ENCODE measurements around the gene TLE4.
"Not testable (repeated sequence)": the region's sequence is repeated elsewhere in the genome, so short reads cannot be mapped to it uniquely, and the experiment has no call there.

TLE4 gene

DNA sequence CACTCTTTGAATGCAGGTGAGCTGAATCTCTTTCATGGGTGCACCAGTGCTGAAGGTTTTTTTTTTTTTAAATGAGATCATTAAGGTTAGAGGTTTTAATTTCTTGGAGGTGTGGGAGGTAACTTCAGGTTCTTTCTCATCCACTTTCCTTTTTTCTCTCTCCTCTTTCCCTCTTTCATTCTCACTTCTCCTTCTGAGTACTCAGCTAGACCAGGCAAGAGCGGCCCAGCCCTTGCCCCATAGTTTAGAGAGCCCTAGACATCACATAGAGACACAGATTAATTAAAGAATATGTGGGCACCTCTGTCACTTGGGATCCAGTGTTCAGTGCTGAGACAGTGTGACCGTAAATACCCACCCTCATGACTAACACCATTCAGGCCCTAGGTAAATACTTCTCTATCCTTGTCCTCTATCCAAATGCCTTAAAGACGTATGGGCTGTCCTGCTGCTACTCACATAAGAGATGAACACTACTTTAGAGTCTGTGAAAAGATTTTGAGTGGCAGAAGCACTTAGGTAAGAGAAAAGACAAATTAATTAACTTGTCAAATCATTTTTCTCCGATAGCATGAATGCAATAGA, 174.1 kb downstream of the TLE4 start:
- Histone ChIP-seq H2BK120ac (ENCODE audit: low read depth, low read length) (no peak overlapping the region), H2AK5ac (ENCODE audit: low read depth, low read length) (no peak overlapping the region), H3K4me2 (ENCODE audit: insufficient read depth, low read length, poor library complexity, severe bottlenecking) (no peak overlapping the region), H3K9ac (ENCODE audit: low read depth, low read length, poor library complexity) (no peak overlapping the region), H3K18ac (ENCODE audit: low read length) (no peak overlapping the region), H2BK5ac (ENCODE audit: low read length) (no peak overlapping the region), H4K8ac (ENCODE audit: low read depth, low read length) (no peak overlapping the region), H3K27me3 (ENCODE audit: control insufficient read depth in 3 of 3, insufficient read depth in 3 of 3, low read depth in 1 of 3, low read length in 3 of 3) (no peaks in the 10 kb centered on the region), H3K9me3 (replicated peaks in 1 of 2; ENCODE audit: control insufficient read depth in 2 of 2, insufficient read depth in 1 of 2, low read depth in 1 of 2, low read length in 2 of 2) (no peaks in the 10 kb centered on the region), H3K23ac (ENCODE audit: low read depth, low read length, poor library complexity) (no peak overlapping the region), H4K91ac (ENCODE audit: low read depth, low read length, poor library complexity) (no peak overlapping the region), H3K4me1 (ENCODE audit: control insufficient read depth in 2 of 2, insufficient read depth in 1 of 2, low read depth in 1 of 2, low read length in 2 of 2) (no peaks in the 10 kb centered on the region), H3K4ac (ENCODE audit: low read length) (no peak overlapping the region), H3K27ac (replicated peaks; ENCODE audit: low read length) (no peak overlapping the region), H2BK12ac (ENCODE audit: low read length) (no peak overlapping the region), H3K14ac (ENCODE audit: low read length) (no peak overlapping the region), H3K36me3 (replicated peaks in 1 of 2; ENCODE audit: control insufficient read depth in 2 of 2, insufficient read depth in 2 of 2, low read length in 2 of 2) (no peaks in the 10 kb centered on the region), H3K79me1 (ENCODE audit: low read depth, low read length) (no peaks in the 10 kb centered on the region), H2BK15ac (ENCODE audit: low read length) (no peak overlapping the region), H3K4me3 (ENCODE audit: low read length in 2 of 2) (no peak overlapping the region), H2AFZ (ENCODE audit: low read length) (no peak overlapping the region)
- no peak for DNase-seq (ENCODE audit: low spot score)
- WGBS, 2 donors (ENCODE audit: extremely low coverage in 2 of 2, insufficient read length in 2 of 2, insufficient replicate concordance in 1 of 2): no CpG with 5 or more reads among the region's 4 CpGs

- not testable (repeated sequence) for H3K4ac ChIP-seq (ENCODE audit: low read length); H2AFZ ChIP-seq (ENCODE audit: low read length); H3K9ac ChIP-seq (ENCODE audit: low read depth, low read length, poor library complexity); H3K36me3 ChIP-seq (replicated peaks in 1 of 2; ENCODE audit: control insufficient read depth in 2 of 2, insufficient read depth in 2 of 2, low read length in 2 of 2); H3K27ac ChIP-seq (replicated peaks; ENCODE audit: low read length); H3K9me3 ChIP-seq (replicated peaks in 1 of 2; ENCODE audit: control insufficient read depth in 2 of 2, insufficient read depth in 1 of 2, low read depth in 1 of 2, low read length in 2 of 2); H3K79me1 ChIP-seq (ENCODE audit: low read depth, low read length); H3K14ac ChIP-seq (ENCODE audit: low read length); H2BK5ac ChIP-seq (ENCODE audit: low read length); H4K91ac ChIP-seq (ENCODE audit: low read depth, low read length, poor library complexity); H3K18ac ChIP-seq (ENCODE audit: low read length); DNase-seq (ENCODE audit: low spot score); H3K4me2 ChIP-seq (ENCODE audit: insufficient read depth, low read length, poor library complexity, severe bottlenecking); H3K23ac ChIP-seq (ENCODE audit: low read depth, low read length, poor library complexity); H2BK15ac ChIP-seq (ENCODE audit: low read length); H3K27me3 ChIP-seq (ENCODE audit: control insufficient read depth in 3 of 3, insufficient read depth in 3 of 3, low read depth in 1 of 3, low read length in 3 of 3); H2BK12ac ChIP-seq (ENCODE audit: low read length); H3K4me1 ChIP-seq (ENCODE audit: control insufficient read depth in 2 of 2, insufficient read depth in 1 of 2, low read depth in 1 of 2, low read length in 2 of 2); H2AK5ac ChIP-seq (ENCODE audit: low read depth, low read length); H4K8ac ChIP-seq (ENCODE audit: low read depth, low read length); H2BK120ac ChIP-seq (ENCODE audit: low read depth, low read length); H3K4me3 ChIP-seq (ENCODE audit: low read length in 2 of 2)
- whole genome bisulfite sequencing, 2 donors (ENCODE audit: extremely low coverage in 2 of 2, insufficient read length in 2 of 2, insufficient replicate concordance in 1 of 2): no CpG with 5 or more reads among the region's 1 CpG
Measured at GRCh38 chr9:79751895-79752466, 180.2 kb downstream of the TLE4 start.

DNA sequence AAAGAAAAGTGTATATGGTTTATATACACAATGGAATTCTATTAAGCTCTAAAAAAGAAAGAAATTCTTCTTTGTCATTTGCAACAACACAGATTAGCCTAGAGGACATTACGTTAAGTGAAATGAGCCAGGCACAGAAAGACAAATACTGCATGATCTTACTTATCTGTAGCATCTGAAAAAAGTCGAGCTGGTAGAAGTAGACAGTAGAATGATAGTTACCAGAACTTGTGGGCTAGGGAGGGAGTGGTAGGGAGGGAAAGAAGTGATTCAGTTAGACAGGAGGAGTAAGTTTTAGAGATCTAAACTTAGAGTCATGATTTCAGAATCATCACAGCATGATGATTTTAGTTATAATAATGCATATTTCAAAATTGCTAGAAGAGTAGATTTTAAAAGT, 184.6 kb downstream of the TLE4 start:
- no peak overlapping the region for H2AK5ac ChIP-seq (ENCODE audit: low read depth, low read length)
- no peak overlapping the region for H4K91ac ChIP-seq (ENCODE audit: low read depth, low read length, poor library complexity)
- H3K23ac ChIP-seq (ENCODE audit: low read depth, low read length, poor library complexity): no peak overlapping the region
- H3K14ac ChIP-seq (ENCODE audit: low read length): no peak overlapping the region
- no peaks in the 10 kb centered on the region for H3K27me3 ChIP-seq (ENCODE audit: control insufficient read depth in 3 of 3, insufficient read depth in 3 of 3, low read depth in 1 of 3, low read length in 3 of 3)
- no peak overlapping the region for H3K9ac ChIP-seq (ENCODE audit: low read depth, low read length, poor library complexity)
- no peaks in the 10 kb centered on the region for H3K79me1 ChIP-seq (ENCODE audit: low read depth, low read length)
- H3K18ac ChIP-seq (ENCODE audit: low read length): no peak overlapping the region
- H2BK15ac ChIP-seq (ENCODE audit: low read length): no peak overlapping the region
- H4K8ac ChIP-seq (ENCODE audit: low read depth, low read length): no peak overlapping the region
- H3K4ac ChIP-seq (ENCODE audit: low read length): no peak overlapping the region
- H3K4me3 ChIP-seq (ENCODE audit: low read length in 2 of 2): no peak overlapping the region
- no CpG with 5 or more reads among the region's 2 CpGs for WGBS, 2 donors (ENCODE audit: extremely low coverage in 2 of 2, insufficient read length in 2 of 2, insufficient replicate concordance in 1 of 2)
- H3K4me2 ChIP-seq (ENCODE audit: insufficient read depth, low read length, poor library complexity, severe bottlenecking): no peak overlapping the region
- no peak overlapping the region for H2AFZ ChIP-seq (ENCODE audit: low read length)
- H3K27ac ChIP-seq (replicated peaks; ENCODE audit: low read length): no peak overlapping the region
- H3K4me1 ChIP-seq (ENCODE audit: control insufficient read depth in 2 of 2, insufficient read depth in 1 of 2, low read depth in 1 of 2, low read length in 2 of 2): no peaks in the 10 kb centered on the region
- no peak overlapping the region for H2BK120ac ChIP-seq (ENCODE audit: low read depth, low read length)
- no peaks in the 10 kb centered on the region for H3K36me3 ChIP-seq (replicated peaks in 1 of 2; ENCODE audit: control insufficient read depth in 2 of 2, insufficient read depth in 2 of 2, low read length in 2 of 2)
- no peak overlapping the region for H2BK12ac ChIP-seq (ENCODE audit: low read length)
- no peak for DNase-seq (ENCODE audit: low spot score)
- peaks cover 0 to 6% of the 10 kb centered on the region in 2 donors for H3K9me3 ChIP-seq (replicated peaks in 1 of 2; ENCODE audit: control insufficient read depth in 2 of 2, insufficient read depth in 1 of 2, low read depth in 1 of 2, low read length in 2 of 2)
- H2BK5ac ChIP-seq (ENCODE audit: low read length): no peak overlapping the region

DNA sequence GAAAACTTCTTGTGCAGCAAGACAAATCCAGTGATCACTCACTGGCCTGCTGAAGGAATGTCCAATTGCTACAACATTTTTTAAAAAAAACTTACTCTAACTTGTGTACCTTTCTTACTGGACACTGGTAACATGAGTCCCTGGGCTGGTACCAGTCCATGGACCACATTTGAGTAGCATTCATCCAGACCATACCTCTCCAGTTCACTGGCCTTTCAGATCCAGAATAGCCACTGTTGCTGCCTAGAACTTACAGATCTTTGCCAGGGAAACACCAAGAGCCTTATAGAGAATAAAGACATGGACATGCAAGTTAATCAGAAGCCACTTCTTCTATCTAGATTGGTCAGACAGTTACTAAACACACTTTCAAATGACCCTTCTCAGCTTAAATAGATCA, 185.3 kb downstream of the TLE4 start:
- Histone ChIP-seq H3K9ac (ENCODE audit: low read depth, low read length, poor library complexity) (no peak overlapping the region), H4K91ac (ENCODE audit: low read depth, low read length, poor library complexity) (no peak overlapping the region), H2BK15ac (ENCODE audit: low read length) (no peak overlapping the region), H2AK5ac (ENCODE audit: low read depth, low read length) (no peak overlapping the region), H3K14ac (ENCODE audit: low read length) (no peak overlapping the region), H3K4me1 (ENCODE audit: control insufficient read depth in 2 of 2, insufficient read depth in 1 of 2, low read depth in 1 of 2, low read length in 2 of 2) (no peaks in the 10 kb centered on the region), H3K4me2 (ENCODE audit: insufficient read depth, low read length, poor library complexity, severe bottlenecking) (no peak overlapping the region), H3K9me3 (replicated peaks in 1 of 2; ENCODE audit: control insufficient read depth in 2 of 2, insufficient read depth in 1 of 2, low read depth in 1 of 2, low read length in 2 of 2) (no peaks in the 10 kb centered on the region), H3K4me3 (ENCODE audit: low read length in 2 of 2) (no peak overlapping the region), H2BK5ac (ENCODE audit: low read length) (no peak overlapping the region), H3K36me3 (replicated peaks in 1 of 2; ENCODE audit: control insufficient read depth in 2 of 2, insufficient read depth in 2 of 2, low read length in 2 of 2) (no peaks in the 10 kb centered on the region), H2BK120ac (ENCODE audit: low read depth, low read length) (no peak overlapping the region), H3K27ac (replicated peaks; ENCODE audit: low read length) (no peak overlapping the region), H3K79me1 (ENCODE audit: low read depth, low read length) (no peaks in the 10 kb centered on the region), H3K23ac (ENCODE audit: low read depth, low read length, poor library complexity) (no peak overlapping the region), H3K4ac (ENCODE audit: low read length) (no peak overlapping the region), H2AFZ (ENCODE audit: low read length) (no peak overlapping the region), H3K27me3 (ENCODE audit: control insufficient read depth in 3 of 3, insufficient read depth in 3 of 3, low read depth in 1 of 3, low read length in 3 of 3) (no peaks in the 10 kb centered on the region), H3K18ac (ENCODE audit: low read length) (no peak overlapping the region), H2BK12ac (ENCODE audit: low read length) (no peak overlapping the region), H4K8ac (ENCODE audit: low read depth, low read length) (no peak overlapping the region)
- no peak for DNase-seq (ENCODE audit: low spot score)
